HG02852 (cell line): ENCODE results near the gene CDC14A.
"Not testable (repeated sequence)": the region's sequence is repeated elsewhere in the genome, so short reads cannot be mapped to it uniquely, and the experiment has no call there.

Source experiments
- ATAC-seq: cut with Tn5 transposase; IDR thresholded peaks from one replicate; pipeline ENCODE4 v1.9.1; 2021; ENCODE audit warnings: mild to moderate bottlenecking, moderate library complexity; ENCODE audit not compliant: unreplicated experiment

The CDC14A gene

GRCh38 chr1:100397681-100398080, 45.4 kb downstream of the CDC14A start:
- no peak for ATAC-seq

- no peak for ATAC-seq
Measured at GRCh38 chr1:100398648-100399047, 46.3 kb downstream of the CDC14A start.

GRCh38 chr1:100400404-100400803, 48.1 kb downstream of the CDC14A start:
- ATAC-seq, result peak; percentile 80

GRCh38 chr1:100404821-100405220, 52.5 kb downstream of the CDC14A start:
- no peak for ATAC-seq

- not testable (repeated sequence) for ATAC-seq
Measured at GRCh38 chr1:100405902-100406301, 53.6 kb downstream of the CDC14A start.

- ATAC-seq, result not testable (repeated sequence)
Measured at GRCh38 chr1:100407390-100407789, 55.1 kb downstream of the CDC14A start.

GRCh38 chr1:100411019-100411418, 58.7 kb downstream of the CDC14A start:
- ATAC-seq, result no peak

GRCh38 chr1:100411574-100411973, 59.3 kb downstream of the CDC14A start:
- ATAC-seq, result no peak

- ATAC-seq, result no peak
Measured at GRCh38 chr1:100413035-100413434, 60.7 kb downstream of the CDC14A start.

- ATAC-seq, result no peak
Measured at GRCh38 chr1:100414693-100415497, 62.6 kb downstream of the CDC14A start.

GRCh38 chr1:100415498-100415778, 63.1 kb downstream of the CDC14A start:
- ATAC-seq, result no peak

GRCh38 chr1:100419072-100419471, 66.8 kb downstream of the CDC14A start:
- no peak for ATAC-seq

- no peak for ATAC-seq
Measured at GRCh38 chr1:100422065-100422464, 69.8 kb downstream of the CDC14A start.

GRCh38 chr1:100423832-100424337, 71.6 kb downstream of the CDC14A start:
- ATAC-seq, result peak; percentile 92

- no peak for ATAC-seq
Measured at GRCh38 chr1:100428160-100428559, 75.9 kb downstream of the CDC14A start.

- no peak for ATAC-seq
Measured at GRCh38 chr1:100430325-100430756, 78.0 kb downstream of the CDC14A start.

- no peak for ATAC-seq
Measured at GRCh38 chr1:100431954-100432353, 79.6 kb downstream of the CDC14A start.

GRCh38 chr1:100433563-100433962, 81.3 kb downstream of the CDC14A start:
- no peak for ATAC-seq

GRCh38 chr1:100434831-100435230, 82.5 kb downstream of the CDC14A start:
- ATAC-seq, result no peak

- ATAC-seq, result no peak
Measured at GRCh38 chr1:100438375-100438774, 86.1 kb downstream of the CDC14A start.

GRCh38 chr1:100438789-100439188, 86.5 kb downstream of the CDC14A start:
- no peak for ATAC-seq

GRCh38 chr1:100440075-100440809, 87.9 kb downstream of the CDC14A start:
- ATAC-seq, result peak; percentile 72
